Measurements from ENCODE around the gene SND1.
A peak's percentile ranks its signal among the peaks of the same experiment; 100 is the strongest.

The SND1 gene

DNA sequence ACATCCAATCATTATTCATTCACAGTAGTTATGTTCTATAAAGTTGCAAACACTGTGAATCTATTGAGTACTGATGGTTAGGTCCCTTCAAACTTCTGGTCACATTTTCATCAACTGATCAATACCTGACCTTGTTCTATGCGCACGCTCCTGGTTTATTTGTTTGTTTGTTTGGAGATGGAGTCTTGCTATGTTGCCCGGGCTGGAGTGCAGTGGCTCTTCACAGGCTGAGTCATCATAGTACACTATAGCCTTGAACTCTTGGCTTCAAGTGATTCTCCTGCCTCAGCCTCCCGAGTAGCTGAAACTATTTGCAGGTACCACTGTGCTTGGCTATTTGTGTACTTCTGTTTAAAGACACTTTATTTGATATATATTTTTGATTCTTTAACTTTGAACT, 19.3 kb downstream of the SND1 start:
- TF ChIP-seq, protein P1, sequence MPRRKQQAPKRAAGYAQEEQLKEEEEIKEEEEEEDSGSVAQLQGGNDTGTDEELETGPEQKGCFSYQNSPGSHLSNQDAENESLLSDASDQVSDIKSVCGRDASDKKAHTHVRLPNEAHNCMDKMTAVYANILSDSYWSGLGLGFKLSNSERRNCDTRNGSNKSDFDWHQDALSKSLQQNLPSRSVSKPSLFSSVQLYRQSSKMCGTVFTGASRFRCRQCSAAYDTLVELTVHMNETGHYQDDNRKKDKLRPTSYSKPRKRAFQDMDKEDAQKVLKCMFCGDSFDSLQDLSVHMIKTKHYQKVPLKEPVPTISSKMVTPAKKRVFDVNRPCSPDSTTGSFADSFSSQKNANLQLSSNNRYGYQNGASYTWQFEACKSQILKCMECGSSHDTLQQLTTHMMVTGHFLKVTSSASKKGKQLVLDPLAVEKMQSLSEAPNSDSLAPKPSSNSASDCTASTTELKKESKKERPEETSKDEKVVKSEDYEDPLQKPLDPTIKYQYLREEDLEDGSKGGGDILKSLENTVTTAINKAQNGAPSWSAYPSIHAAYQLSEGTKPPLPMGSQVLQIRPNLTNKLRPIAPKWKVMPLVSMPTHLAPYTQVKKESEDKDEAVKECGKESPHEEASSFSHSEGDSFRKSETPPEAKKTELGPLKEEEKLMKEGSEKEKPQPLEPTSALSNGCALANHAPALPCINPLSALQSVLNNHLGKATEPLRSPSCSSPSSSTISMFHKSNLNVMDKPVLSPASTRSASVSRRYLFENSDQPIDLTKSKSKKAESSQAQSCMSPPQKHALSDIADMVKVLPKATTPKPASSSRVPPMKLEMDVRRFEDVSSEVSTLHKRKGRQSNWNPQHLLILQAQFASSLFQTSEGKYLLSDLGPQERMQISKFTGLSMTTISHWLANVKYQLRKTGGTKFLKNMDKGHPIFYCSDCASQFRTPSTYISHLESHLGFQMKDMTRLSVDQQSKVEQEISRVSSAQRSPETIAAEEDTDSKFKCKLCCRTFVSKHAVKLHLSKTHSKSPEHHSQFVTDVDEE (CRISPR knock-in tag; IDR thresholded peaks at IDR 0.05) = no peak
- TF ChIP-seq CSDC2 (CRISPR knock-in tag; IDR thresholded peaks at IDR 0.05) = no peak
- TF ChIP-seq SNAI2 (CRISPR knock-in tag; IDR thresholded peaks at IDR 0.05) = no peak
- no peak for TF ChIP-seq PPARA (CRISPR knock-in tag; IDR thresholded peaks at IDR 0.05; ENCODE audit: borderline replicate concordance)
- TF ChIP-seq ZNF70 (CRISPR knock-in tag; IDR thresholded peaks at IDR 0.05) = no peak
- TF ChIP-seq ZC3H10 (CRISPR knock-in tag; IDR thresholded peaks at IDR 0.05) = no peak
- TF ChIP-seq ZFP3 (CRISPR knock-in tag; IDR thresholded peaks at IDR 0.05) = no peak
- no peak for TF ChIP-seq ARNTL (CRISPR knock-in tag; IDR thresholded peaks at IDR 0.05; ENCODE audit: borderline replicate concordance, low read depth)
- no peak for TF ChIP-seq ZNF8 (CRISPR knock-in tag; IDR thresholded peaks at IDR 0.05)
- TF ChIP-seq, protein P2, sequence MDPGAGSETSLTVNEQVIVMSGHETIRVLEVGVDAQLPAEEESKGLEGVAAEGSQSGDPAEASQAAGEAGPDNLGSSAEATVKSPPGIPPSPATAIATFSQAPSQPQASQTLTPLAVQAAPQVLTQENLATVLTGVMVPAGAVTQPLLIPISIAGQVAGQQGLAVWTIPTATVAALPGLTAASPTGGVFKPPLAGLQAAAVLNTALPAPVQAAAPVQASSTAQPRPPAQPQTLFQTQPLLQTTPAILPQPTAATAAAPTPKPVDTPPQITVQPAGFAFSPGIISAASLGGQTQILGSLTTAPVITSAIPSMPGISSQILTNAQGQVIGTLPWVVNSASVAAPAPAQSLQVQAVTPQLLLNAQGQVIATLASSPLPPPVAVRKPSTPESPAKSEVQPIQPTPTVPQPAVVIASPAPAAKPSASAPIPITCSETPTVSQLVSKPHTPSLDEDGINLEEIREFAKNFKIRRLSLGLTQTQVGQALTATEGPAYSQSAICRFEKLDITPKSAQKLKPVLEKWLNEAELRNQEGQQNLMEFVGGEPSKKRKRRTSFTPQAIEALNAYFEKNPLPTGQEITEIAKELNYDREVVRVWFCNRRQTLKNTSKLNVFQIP (CRISPR knock-in tag; IDR thresholded peaks at IDR 0.05; ENCODE audit: borderline replicate concordance, low read depth) = no peak
- ATAC-seq = no peak

GRCh38 chr7:127673902-127674301, 21.9 kb downstream of the SND1 start:
- peak; percentile 81 for ATAC-seq
- TF ChIP-seq PPARA (CRISPR knock-in tag; IDR thresholded peaks at IDR 0.05; ENCODE audit: borderline replicate concordance) (no peak), ZFP30 (CRISPR knock-in tag; IDR thresholded peaks at IDR 0.05) (no peak), BACH2 (CRISPR knock-in tag; IDR thresholded peaks at IDR 0.05; ENCODE audit: borderline replicate concordance) (no peak), CSRNP3 (CRISPR knock-in tag; IDR thresholded peaks at IDR 0.05) (no peak), ISL1 (CRISPR knock-in tag; IDR thresholded peaks at IDR 0.05) (no peak), OSR1 (CRISPR knock-in tag; IDR thresholded peaks at IDR 0.05) (no peak), ZNF565 (CRISPR knock-in tag; conservative IDR thresholded peaks at IDR 0.05; ENCODE audit: low read depth) (no peak), SNAI2 (CRISPR knock-in tag; IDR thresholded peaks at IDR 0.05) (no peak), ZFP3 (CRISPR knock-in tag; IDR thresholded peaks at IDR 0.05) (no peak), TCF4 (CRISPR knock-in tag; IDR thresholded peaks at IDR 0.05; ENCODE audit: borderline replicate concordance) (no peak), CREB5 (CRISPR knock-in tag; IDR thresholded peaks at IDR 0.05; ENCODE audit: low read depth) (no peak), TOX (CRISPR knock-in tag; IDR thresholded peaks at IDR 0.05; ENCODE audit: borderline replicate concordance) (no peak), RARB (CRISPR knock-in tag; IDR thresholded peaks at IDR 0.05) (no peak), ESRRG (CRISPR knock-in tag; IDR thresholded peaks at IDR 0.05) (no peak), ZC3H10 (CRISPR knock-in tag; IDR thresholded peaks at IDR 0.05) (no peak), GLIS3 (CRISPR knock-in tag; IDR thresholded peaks at IDR 0.05) (no peak), ARNTL (CRISPR knock-in tag; IDR thresholded peaks at IDR 0.05; ENCODE audit: borderline replicate concordance, low read depth) (no peak)
- TF ChIP-seq, protein P1 (CRISPR knock-in tag; IDR thresholded peaks at IDR 0.05) = no peak
- TF ChIP-seq, protein P3, sequence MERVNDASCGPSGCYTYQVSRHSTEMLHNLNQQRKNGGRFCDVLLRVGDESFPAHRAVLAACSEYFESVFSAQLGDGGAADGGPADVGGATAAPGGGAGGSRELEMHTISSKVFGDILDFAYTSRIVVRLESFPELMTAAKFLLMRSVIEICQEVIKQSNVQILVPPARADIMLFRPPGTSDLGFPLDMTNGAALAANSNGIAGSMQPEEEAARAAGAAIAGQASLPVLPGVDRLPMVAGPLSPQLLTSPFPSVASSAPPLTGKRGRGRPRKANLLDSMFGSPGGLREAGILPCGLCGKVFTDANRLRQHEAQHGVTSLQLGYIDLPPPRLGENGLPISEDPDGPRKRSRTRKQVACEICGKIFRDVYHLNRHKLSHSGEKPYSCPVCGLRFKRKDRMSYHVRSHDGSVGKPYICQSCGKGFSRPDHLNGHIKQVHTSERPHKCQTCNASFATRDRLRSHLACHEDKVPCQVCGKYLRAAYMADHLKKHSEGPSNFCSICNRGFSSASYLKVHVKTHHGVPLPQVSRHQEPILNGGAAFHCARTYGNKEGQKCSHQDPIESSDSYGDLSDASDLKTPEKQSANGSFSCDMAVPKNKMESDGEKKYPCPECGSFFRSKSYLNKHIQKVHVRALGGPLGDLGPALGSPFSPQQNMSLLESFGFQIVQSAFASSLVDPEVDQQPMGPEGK (CRISPR knock-in tag; IDR thresholded peaks at IDR 0.05; ENCODE audit: borderline replicate concordance) = no peak
- TF ChIP-seq, protein P2 (CRISPR knock-in tag; IDR thresholded peaks at IDR 0.05; ENCODE audit: borderline replicate concordance, low read depth) = no peak
